Endodermal cell (in vitro differentiated cells): Measurements from ENCODE around the gene SARNP. TPM values are rescaled to one million over a fixed set of nuclear protein-coding genes. Genes with fewer than 3 reads are reported as not detected.

Source experiments
- DNase-seq: peaks from one replicate; pipeline ENCODE4 v3.0.0-alpha.2; 2017
- H3K27ac ChIP-seq: 2 replicates; pipeline ENCODE4 v1.5.1; 2013; ENCODE audit warnings: mild to moderate bottlenecking, low read depth, low read length, moderate library complexity
- H3K27me3 ChIP-seq: 2 replicates; pipeline ENCODE4 v1.6.1; 2013; ENCODE audit warnings: mild to moderate bottlenecking, low read length, moderate library complexity; ENCODE audit not compliant: insufficient read depth, control insufficient read depth, poor library complexity, severe bottlenecking
- H3K36me3 ChIP-seq: 2 replicates; pipeline ENCODE4 v1.7.0; 2013; ENCODE audit warnings: mild to moderate bottlenecking, low read length, moderate library complexity; ENCODE audit not compliant: control insufficient read depth, insufficient read depth
- H3K4me1 ChIP-seq: one replicate; pipeline ENCODE4 v1.7.0; 2013; ENCODE audit warnings: low read length; ENCODE audit not compliant: control insufficient read depth, insufficient read depth
- H3K4me3 ChIP-seq: 2 replicates; pipeline ENCODE4 v1.5.1; 2013; ENCODE audit warnings: mild to moderate bottlenecking, low read length, moderate library complexity
- H3K9ac ChIP-seq: 2 replicates; pipeline ENCODE4 v1.6.1; 2013; ENCODE audit warnings: mild to moderate bottlenecking, low read length, moderate library complexity; ENCODE audit not compliant: poor library complexity, severe bottlenecking; ENCODE audit errors: extremely low read depth
- H3K9me3 ChIP-seq: 2 replicates; pipeline ENCODE4 v1.6.1; 2013; ENCODE audit warnings: mild to moderate bottlenecking, low read length, moderate library complexity; ENCODE audit not compliant: control insufficient read depth
- H3K27ac Mint-ChIP-seq: 2 replicates; pipeline ENCODE4 v1.8.0; 2020; ENCODE audit warnings: mixed read lengths
- H3K27me3 Mint-ChIP-seq: 2 replicates; pipeline ENCODE4 v1.8.0; 2021; ENCODE audit warnings: mild to moderate bottlenecking, mixed read lengths; ENCODE audit not compliant: insufficient read depth
- H3K36me3 Mint-ChIP-seq: 2 replicates; pipeline ENCODE4 v1.8.0; 2020; ENCODE audit warnings: low read depth, mixed read lengths
- H3K4me1 Mint-ChIP-seq: 2 replicates; pipeline ENCODE4 v1.8.0; 2020; ENCODE audit warnings: mixed read lengths
- H3K4me3 Mint-ChIP-seq: 2 replicates; pipeline ENCODE4 v1.8.0; 2020; ENCODE audit warnings: mild to moderate bottlenecking, moderate library complexity, mixed read lengths
- H3K9me3 Mint-ChIP-seq: 2 replicates; pipeline ENCODE4 v1.8.0; 2020; ENCODE audit warnings: mild to moderate bottlenecking, mixed read lengths
- WGBS, 2 experiments: methylation state at CpG; one replicate each; pipeline versions ENCODE4 v1.1.5 to v1.1.7; 2013; ENCODE audit warnings: missing lambda C conversion rate in 2 of 2, mixed read lengths in 1 of 2; ENCODE audit not compliant: insufficient coverage in 1 of 2, insufficient read length in 1 of 2; 5-methylcytosine and 5-hydroxymethylcytosine counted together
- total RNA-seq, 2 donors: library from RNA; stranded (reverse); fragmentation: NEBNext Ultra II Directional in 1 of 2; extraction: Animal tissue kit (Norgen Biotek cat#: 25700) in 1 of 2; gene quantifications; 2 replicates in 1 of 2; 3 replicates in 1 of 2; pipeline ENCODE4 v1.2.1, GENCODE V29; 2021
- TF ChIP-seq, protein P1 (sequence below): fragments of 200-600 bp; sonication (generic); conservative IDR thresholded peaks from 2 replicates; pipeline ENCODE4 v1.5.0; 2021; ENCODE audit warnings: antibody characterized with exemption, mild to moderate bottlenecking

Gene SARNP
- total RNA-seq, 2 donors from 2014 or later, result 95.7 to 119 TPM

DNA sequence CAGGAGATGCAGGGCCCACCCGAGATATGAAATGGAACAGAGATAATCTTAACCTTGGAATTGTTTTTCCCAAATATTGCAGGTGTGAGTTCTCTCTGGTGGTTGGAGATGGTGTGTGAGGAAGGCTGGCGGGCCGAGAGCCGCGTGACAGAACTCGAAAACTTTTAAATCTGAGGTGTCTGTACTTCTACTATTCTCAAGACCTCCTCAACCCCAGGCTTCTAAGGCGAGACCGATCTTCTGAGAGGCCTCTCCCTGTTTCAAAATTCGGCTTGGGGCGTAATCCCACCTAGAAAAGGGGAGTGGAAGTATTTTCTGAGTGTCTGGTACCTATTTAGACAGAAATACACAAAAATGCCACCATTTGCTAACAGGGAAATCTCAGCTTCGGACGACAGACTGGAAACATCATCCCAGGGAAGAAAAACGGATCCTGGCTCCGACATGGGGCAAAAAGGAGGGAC is 611 bp downstream of the SARNP start:
- Mint-ChIP-seq H3K27ac (no peak overlapping the region), H3K27me3 (no peaks in the 10 kb centered on the region), H3K9me3 (no peaks in the 10 kb centered on the region), H3K36me3 (peaks cover 34% of the 10 kb centered on the region), H3K4me1 (peaks cover 23% of the 10 kb centered on the region), H3K4me3 (no peak overlapping the region)
- Histone ChIP-seq H3K9me3 (no peaks in the 10 kb centered on the region), H3K36me3 (peaks cover 61% of the 10 kb centered on the region), H3K4me1 (peaks cover 4% of the 10 kb centered on the region), H3K4me3 (peak overlapping the region; percentile 99), H3K27me3 (no peaks in the 10 kb centered on the region), H3K9ac (peak overlapping the region; percentile 84), H3K27ac (peak overlapping the region; percentile 27)
- DNase-seq, result no peak
- TF ChIP-seq, protein P1, sequence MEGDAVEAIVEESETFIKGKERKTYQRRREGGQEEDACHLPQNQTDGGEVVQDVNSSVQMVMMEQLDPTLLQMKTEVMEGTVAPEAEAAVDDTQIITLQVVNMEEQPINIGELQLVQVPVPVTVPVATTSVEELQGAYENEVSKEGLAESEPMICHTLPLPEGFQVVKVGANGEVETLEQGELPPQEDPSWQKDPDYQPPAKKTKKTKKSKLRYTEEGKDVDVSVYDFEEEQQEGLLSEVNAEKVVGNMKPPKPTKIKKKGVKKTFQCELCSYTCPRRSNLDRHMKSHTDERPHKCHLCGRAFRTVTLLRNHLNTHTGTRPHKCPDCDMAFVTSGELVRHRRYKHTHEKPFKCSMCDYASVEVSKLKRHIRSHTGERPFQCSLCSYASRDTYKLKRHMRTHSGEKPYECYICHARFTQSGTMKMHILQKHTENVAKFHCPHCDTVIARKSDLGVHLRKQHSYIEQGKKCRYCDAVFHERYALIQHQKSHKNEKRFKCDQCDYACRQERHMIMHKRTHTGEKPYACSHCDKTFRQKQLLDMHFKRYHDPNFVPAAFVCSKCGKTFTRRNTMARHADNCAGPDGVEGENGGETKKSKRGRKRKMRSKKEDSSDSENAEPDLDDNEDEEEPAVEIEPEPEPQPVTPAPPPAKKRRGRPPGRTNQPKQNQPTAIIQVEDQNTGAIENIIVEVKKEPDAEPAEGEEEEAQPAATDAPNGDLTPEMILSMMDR, result no peak
- WGBS, 2 experiments, result 0 to 2% methylated on average over 3 to 14 of the region's 14 CpGs

DNA sequence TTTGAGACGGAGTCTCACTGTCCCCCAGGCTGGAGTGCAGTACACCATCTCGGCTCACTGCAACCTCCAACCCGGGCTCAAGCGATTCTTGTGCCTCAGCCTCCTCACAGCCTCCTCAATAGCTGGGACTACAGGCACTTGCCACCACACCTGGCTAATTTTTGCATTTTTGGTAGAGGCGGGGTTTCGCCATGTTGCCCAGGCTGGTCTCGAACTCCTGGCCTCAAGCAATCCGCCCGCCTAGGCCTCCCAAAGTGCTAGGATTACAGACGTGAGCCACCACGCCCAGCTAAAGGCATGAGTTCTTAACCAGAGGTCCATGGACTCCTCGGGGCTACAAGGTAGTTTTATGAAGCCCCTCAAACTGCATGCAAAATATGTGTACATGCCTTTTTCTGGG is 2.1 kb downstream of the SARNP start:
- Mint-ChIP-seq H3K27me3 (no peaks in the 10 kb centered on the region), H3K27ac (no peak overlapping the region), H3K4me1 (peaks cover 26% of the 10 kb centered on the region), H3K4me3 (no peak overlapping the region), H3K36me3 (peaks cover 24% of the 10 kb centered on the region), H3K9me3 (no peaks in the 10 kb centered on the region)
- Histone ChIP-seq H3K4me3 (peak overlapping the region; percentile 99), H3K9ac (no peak overlapping the region), H3K27ac (no peak overlapping the region), H3K36me3 (peaks cover 57% of the 10 kb centered on the region), H3K4me1 (peaks cover 4% of the 10 kb centered on the region), H3K9me3 (no peaks in the 10 kb centered on the region), H3K27me3 (no peaks in the 10 kb centered on the region)
- DNase-seq, result peak; percentile 35
- WGBS, 2 experiments, result 91 to 98% methylated on average over 9 to 12 of the region's 12 CpGs
- TF ChIP-seq, protein P1, result no peak

DNA sequence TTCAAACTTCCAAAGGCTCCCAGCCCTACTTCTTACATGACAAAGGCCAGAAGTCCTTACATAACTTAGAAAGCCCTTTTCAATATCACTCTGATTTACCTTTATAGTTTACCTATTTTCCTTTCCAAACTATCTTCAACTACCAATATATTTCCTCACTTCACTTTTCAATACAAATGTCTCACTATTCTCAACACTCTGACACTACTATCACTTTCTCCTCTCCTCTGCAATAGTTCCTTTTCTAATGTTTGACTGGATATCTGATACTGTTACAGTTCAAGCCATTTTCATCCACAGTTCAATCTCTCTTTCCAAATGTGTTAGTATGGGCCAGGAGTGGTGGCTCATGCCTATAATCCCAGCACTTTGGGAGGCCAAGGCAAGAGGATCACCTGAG is 3.3 kb downstream of the SARNP start:
- peaks cover 55% of the 10 kb centered on the region for H3K36me3 ChIP-seq
- H3K4me1 ChIP-seq, result peaks cover 1% of the 10 kb centered on the region
- Mint-ChIP-seq H3K27me3 (no peaks in the 10 kb centered on the region), H3K36me3 (peaks cover 20% of the 10 kb centered on the region), H3K9me3 (no peaks in the 10 kb centered on the region), H3K4me3 (no peak overlapping the region), H3K27ac (no peak overlapping the region), H3K4me1 (peaks cover 26% of the 10 kb centered on the region)
- no peaks in the 10 kb centered on the region for H3K9me3 ChIP-seq
- no peak overlapping the region for H3K27ac ChIP-seq
- H3K9ac ChIP-seq, result no peak overlapping the region
- TF ChIP-seq, protein P1, result no peak
- no peak overlapping the region for H3K4me3 ChIP-seq
- H3K27me3 ChIP-seq, result no peaks in the 10 kb centered on the region
- no peak for DNase-seq
